DND-41 (cell line): ENCODE results near the gene TMTC1.

Source experiments
- CTCF ChIP-seq: IDR thresholded peaks from 2 replicates; pipeline ENCODE4 v1.5.1; 2012; ENCODE audit warnings: borderline replicate concordance, low read length, moderate library complexity, mild to moderate bottlenecking; ENCODE audit not compliant: poor library complexity, severe bottlenecking; ENCODE audit errors: extremely low read depth
- EZH2 ChIP-seq: IDR thresholded peaks from 3 replicates; pipeline ENCODE4 v1.6.1; 2012; ENCODE audit warnings: borderline replicate concordance, low read depth, mild to moderate bottlenecking, moderate library complexity, low read length, inconsistent platforms; ENCODE audit not compliant: severe bottlenecking

- TF ChIP-seq CTCF (no peak), EZH2 (no peak)
Observed at GRCh38 chr12:29690728-29691127, 93.0 kb downstream of the TMTC1 start.
